Smooth muscle cell (in vitro differentiated cells): ENCODE data around the gene HNRNPM. TPM values are rescaled to one million over a fixed set of nuclear protein-coding genes. Genes with fewer than 3 reads are reported as not detected.

Experiments
- DNase-seq: peaks from one replicate; lab custom pipeline; 2025; ENCODE audit not compliant: unreplicated experiment; lab: John Stamatoyannopoulos, UW
- H2AFZ ChIP-seq: fragments of 200-600 bp; sonication (generic); 2 replicates; pipeline ENCODE4 v1.6.0; 2016; ENCODE audit warnings: antibody characterized with exemption, low read depth, mild to moderate bottlenecking
- H3F3A ChIP-seq: fragments of 200-600 bp; sonication (generic); 2 replicates; pipeline ENCODE4 v1.6.0; 2017; ENCODE audit warnings: antibody characterized with exemption, low read depth
- H3K27ac ChIP-seq: fragments of 200-600 bp; sonication (generic); 2 replicates; pipeline ENCODE4 v1.5.1; 2016; ENCODE audit warnings: low read depth, mild to moderate bottlenecking
- H3K27me3 ChIP-seq: fragments of 200-600 bp; sonication (generic); 2 replicates; pipeline ENCODE4 v1.6.1; 2016; ENCODE audit warnings: low read depth, mild to moderate bottlenecking
- H3K36me3 ChIP-seq: fragments of 200-600 bp; sonication (generic); 2 replicates; pipeline ENCODE4 v1.5.1; 2016; ENCODE audit warnings: low read depth
- H3K4me1 ChIP-seq: fragments of 200-600 bp; sonication (generic); 2 replicates; pipeline ENCODE4 v1.5.1; 2016; ENCODE audit warnings: low read depth
- H3K4me2 ChIP-seq: fragments of 200-600 bp; sonication (generic); 2 replicates; pipeline ENCODE4 v1.6.0; 2016; ENCODE audit warnings: mild to moderate bottlenecking
- H3K4me3 ChIP-seq: fragments of 200-600 bp; sonication (generic); 2 replicates; pipeline ENCODE4 v1.5.1; 2016; ENCODE audit warnings: mild to moderate bottlenecking
- H3K79me2 ChIP-seq: fragments of 200-600 bp; sonication (generic); 2 replicates; pipeline ENCODE4 v1.6.0; 2016; ENCODE audit warnings: low read depth, mild to moderate bottlenecking
- H3K9ac ChIP-seq: fragments of 200-600 bp; sonication (generic); 2 replicates; pipeline ENCODE4 v1.6.0; 2016; ENCODE audit warnings: low read depth
- H3K9me3 ChIP-seq: fragments of 200-600 bp; sonication (generic); replicated peaks from 2 replicates; pipeline ENCODE4 v1.5.1; 2016; ENCODE audit warnings: low read depth
- H4K20me1 ChIP-seq: fragments of 200-600 bp; sonication (generic); 2 replicates; pipeline ENCODE4 v1.6.0; 2016; ENCODE audit warnings: low read depth
- CTCF ChIP-seq: fragments of 200-600 bp; sonication (generic); IDR thresholded peaks from 2 replicates; pipeline ENCODE4 v1.5.1; 2017; ENCODE audit warnings: borderline replicate concordance, mild to moderate bottlenecking, antibody characterized with exemption; ENCODE audit not compliant: insufficient read depth, poor library complexity, severe bottlenecking
- WGBS: methylation state at CpG from one replicate; pipeline ENCODE4 v1.1.7; 2016; ENCODE audit warnings: low lambda C conversion rate; 5-methylcytosine and 5-hydroxymethylcytosine counted together
- polyA plus RNA-seq: library from polyadenylated mRNA; unstranded; fragments of >200 nt; fragmentation: Nextera tagmentation; extraction: Ambion mirVana; gene quantifications from 2 replicates; pipeline ENCODE4 v1.2.1, GENCODE V29; 2016
- total RNA-seq: library from RNA; depleted of rRNA; stranded (reverse); fragments of >200 nt; gene quantifications from 2 replicates; pipeline ENCODE4 v1.2.3, GENCODE V29; 2014

Gene HNRNPM
- total RNA-seq (44.3 and 54.9 TPM in 2 replicates), polyA plus RNA-seq (143 and 156 TPM in 2 replicates)

GRCh38 chr19:8444677-8445487 is at the start of gene HNRNPM:
HNRNPM (plus strand) TSS chr19:8444975; CDS start chr19:8444999, 24 bp downstream.
- Histone ChIP-seq H3K79me2 (peaks cover 48% of the 10 kb centered on the region), H3K4me3 (peak within 1 kb of the TSS; percentile 95), H3K4me1 (peaks cover 38% of the 10 kb centered on the region), H3K9ac (peak within 1 kb of the TSS; percentile 99), H2AFZ (peak within 1 kb of the TSS; percentile 90), H3F3A (no peaks in the 10 kb centered on the region), H3K27ac (peak within 1 kb of the TSS; percentile 94), H3K36me3 (peaks cover 5% of the 10 kb centered on the region), H3K9me3 (no peaks in the 10 kb centered on the region), H4K20me1 (peaks cover 46% of the 10 kb centered on the region), H3K4me2 (peak within 1 kb of the TSS; percentile 99), H3K27me3 (no peaks in the 10 kb centered on the region)
- 1% methylated on average over 82 of the region's 93 CpGs for WGBS
- no peak for TF ChIP-seq CTCF
- DNase-seq, result peak; percentile 98

GRCh38 chr19:8395621-8396082 is 49.1 kb upstream of the HNRNPM start:
- H3K36me3 ChIP-seq, result no peaks in the 10 kb centered on the region
- WGBS, result 94% methylated on average over 14 of the region's 14 CpGs
- H4K20me1 ChIP-seq, result peaks cover 98% of the 10 kb centered on the region
- no peak for DNase-seq
- no peak for TF ChIP-seq CTCF
- H3K4me3 ChIP-seq, result no peak overlapping the region
- H3K27ac ChIP-seq, result no peak overlapping the region
- no peaks in the 10 kb centered on the region for H3K27me3 ChIP-seq
- H3K9me3 ChIP-seq, result no peaks in the 10 kb centered on the region
- H3K4me1 ChIP-seq, result peaks cover 4% of the 10 kb centered on the region
- no peak overlapping the region for H3K9ac ChIP-seq
- peaks cover 84% of the 10 kb centered on the region for H3K79me2 ChIP-seq
- no peaks in the 10 kb centered on the region for H3F3A ChIP-seq
- H2AFZ ChIP-seq, result no peak overlapping the region
- H3K4me2 ChIP-seq, result no peak overlapping the region

- H3K27ac ChIP-seq, result no peak overlapping the region
- H3K4me3 ChIP-seq, result no peak overlapping the region
- H3K4me2 ChIP-seq, result no peak overlapping the region
- no peaks in the 10 kb centered on the region for H3F3A ChIP-seq
- H3K79me2 ChIP-seq, result peaks cover 81% of the 10 kb centered on the region
- 81% methylated on average over 7 of the region's 7 CpGs for WGBS
- peaks cover 96% of the 10 kb centered on the region for H4K20me1 ChIP-seq
- no peak overlapping the region for H2AFZ ChIP-seq
- DNase-seq, result no peak
- H3K4me1 ChIP-seq, result peaks cover 1% of the 10 kb centered on the region
- no peaks in the 10 kb centered on the region for H3K9me3 ChIP-seq
- no peak overlapping the region for H3K9ac ChIP-seq
- no peak for TF ChIP-seq CTCF
- H3K27me3 ChIP-seq, result no peaks in the 10 kb centered on the region
- H3K36me3 ChIP-seq, result no peaks in the 10 kb centered on the region
These were observed 48.6 kb upstream of the HNRNPM start for GRCh38 chr19:8396185-8396562.
